ENCODE measurements around the gene SRGN.
"Not testable (repeated sequence)": the region's sequence is repeated elsewhere in the genome, so short reads cannot be mapped to it uniquely, and the experiment has no call there.

Gene SRGN

GRCh38 chr10:69141304-69141703 is 53.4 kb downstream of the SRGN start:
- DNase-seq (ENCODE audit: low read depth) = no peak

DNA sequence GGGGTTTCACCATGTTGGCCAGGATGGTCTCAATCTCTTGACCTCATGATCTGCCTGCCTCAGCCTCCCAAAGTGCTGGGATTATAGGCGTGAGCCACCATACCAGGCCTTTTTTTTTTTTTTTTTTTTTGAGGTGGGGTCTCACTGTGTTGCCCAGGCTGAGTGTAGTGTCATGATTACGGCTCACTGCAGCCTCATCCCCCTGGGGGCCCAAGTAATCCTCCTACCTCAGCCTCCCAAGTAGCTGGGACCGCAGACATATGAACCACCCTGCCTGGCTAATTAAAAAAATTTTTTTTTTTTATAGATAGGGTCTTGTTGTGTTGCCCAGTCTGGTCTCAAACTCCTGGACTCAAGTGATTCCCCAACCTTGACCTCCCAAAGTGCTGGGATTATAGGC is 54.2 kb downstream of the SRGN start:
- not testable (repeated sequence) for DNase-seq (ENCODE audit: low read depth)

DNA sequence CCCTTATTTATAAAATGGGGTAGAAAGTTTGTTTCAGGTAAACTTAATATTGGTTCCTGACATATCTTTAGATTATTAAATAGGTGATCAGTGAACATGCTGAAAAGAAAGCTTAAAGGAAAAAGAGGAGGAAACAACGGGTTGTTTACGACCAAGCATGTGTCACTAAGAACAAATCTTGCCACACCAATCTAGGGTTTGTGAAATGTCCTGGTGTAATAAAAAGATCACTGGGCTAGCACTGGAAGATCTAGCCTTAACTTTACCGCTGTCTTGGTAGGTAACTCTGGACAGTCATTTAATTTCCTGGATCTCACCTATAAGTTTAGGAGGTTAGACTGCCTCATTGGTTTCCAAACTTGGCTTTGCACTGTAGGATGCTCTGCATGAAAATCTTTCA is 55.1 kb downstream of the SRGN start:
- DNase-seq (ENCODE audit: low read depth) = no peak

GRCh38 chr10:69145329-69145728 is 57.4 kb downstream of the SRGN start:
- DNase-seq (ENCODE audit: low read depth) = no peak

DNA sequence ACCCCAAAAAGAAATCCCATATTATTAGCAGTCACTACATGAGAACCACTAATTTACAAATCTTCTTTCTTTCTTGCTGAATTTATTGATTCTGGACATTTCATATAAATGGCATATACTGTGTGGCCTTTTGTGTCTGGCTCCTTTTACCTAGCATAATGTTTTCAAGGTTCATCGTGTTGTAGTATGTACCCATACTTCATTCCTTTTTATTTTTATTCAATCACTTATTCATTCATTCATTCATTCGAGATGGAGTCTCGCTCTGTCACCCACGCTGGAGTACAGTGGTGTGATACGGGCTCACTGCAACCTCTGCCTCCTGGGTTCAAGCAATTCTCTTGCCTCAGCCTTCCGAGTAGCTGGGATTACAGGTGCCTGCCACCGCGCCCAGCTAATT is 58.0 kb downstream of the SRGN start:
- no peak for DNase-seq (ENCODE audit: low read depth)

DNA sequence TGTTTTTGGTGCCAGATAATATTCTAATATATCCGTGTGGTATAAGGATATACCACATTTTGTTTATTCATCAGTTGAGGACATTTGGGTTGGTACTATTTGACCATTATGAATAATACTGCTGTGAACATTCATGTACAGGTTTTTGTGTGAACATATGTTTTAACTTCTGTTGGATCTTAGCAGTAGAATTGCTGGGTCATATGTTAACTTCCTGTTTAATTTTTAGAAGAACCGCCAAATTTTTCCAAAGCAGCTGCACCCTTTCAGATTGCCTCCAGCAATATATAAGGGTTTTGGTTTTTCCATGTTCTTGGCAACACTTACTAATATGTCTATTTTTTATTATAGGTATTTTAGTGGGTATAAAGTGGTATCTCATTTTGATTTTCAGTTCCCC is 58.9 kb downstream of the SRGN start:
- no peak for DNase-seq (ENCODE audit: low read depth)

GRCh38 chr10:69151984-69152383 is 64.1 kb downstream of the SRGN start:
- DNase-seq (ENCODE audit: low read depth) = no peak

- DNase-seq (ENCODE audit: low read depth) = no peak
Measured at GRCh38 chr10:69153227-69153626, 65.3 kb downstream of the SRGN start.

All from HS-27A (cell line).